ENCODE results near the gene PRRG2. TPM values are rescaled to one million over a fixed set of nuclear protein-coding genes. Genes with fewer than 3 reads are reported as not detected.

Gene PRRG2
- total RNA-seq, 1 donor: 0.43 TPM

DNA sequence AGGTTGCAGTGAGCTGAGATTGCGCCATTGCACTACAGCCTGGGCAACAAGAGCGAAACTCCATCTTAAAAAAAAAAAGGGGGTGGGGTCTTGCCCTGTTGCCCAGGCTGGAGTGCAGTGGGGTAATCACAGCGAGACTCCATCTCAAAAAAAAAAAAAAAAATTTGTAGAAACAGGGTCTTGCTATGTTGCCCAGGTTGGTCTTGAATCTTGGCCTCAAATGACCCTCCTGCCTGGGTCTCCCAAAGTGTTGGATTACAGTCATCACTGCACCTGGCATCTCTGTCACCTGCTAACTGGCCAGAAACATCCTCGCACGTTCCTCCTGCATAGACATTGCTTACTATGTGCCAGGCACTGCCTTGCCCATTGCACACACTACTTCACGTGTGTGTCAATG, 39.2 kb upstream of the PRRG2 start:
- TF ChIP-seq, protein P1, sequence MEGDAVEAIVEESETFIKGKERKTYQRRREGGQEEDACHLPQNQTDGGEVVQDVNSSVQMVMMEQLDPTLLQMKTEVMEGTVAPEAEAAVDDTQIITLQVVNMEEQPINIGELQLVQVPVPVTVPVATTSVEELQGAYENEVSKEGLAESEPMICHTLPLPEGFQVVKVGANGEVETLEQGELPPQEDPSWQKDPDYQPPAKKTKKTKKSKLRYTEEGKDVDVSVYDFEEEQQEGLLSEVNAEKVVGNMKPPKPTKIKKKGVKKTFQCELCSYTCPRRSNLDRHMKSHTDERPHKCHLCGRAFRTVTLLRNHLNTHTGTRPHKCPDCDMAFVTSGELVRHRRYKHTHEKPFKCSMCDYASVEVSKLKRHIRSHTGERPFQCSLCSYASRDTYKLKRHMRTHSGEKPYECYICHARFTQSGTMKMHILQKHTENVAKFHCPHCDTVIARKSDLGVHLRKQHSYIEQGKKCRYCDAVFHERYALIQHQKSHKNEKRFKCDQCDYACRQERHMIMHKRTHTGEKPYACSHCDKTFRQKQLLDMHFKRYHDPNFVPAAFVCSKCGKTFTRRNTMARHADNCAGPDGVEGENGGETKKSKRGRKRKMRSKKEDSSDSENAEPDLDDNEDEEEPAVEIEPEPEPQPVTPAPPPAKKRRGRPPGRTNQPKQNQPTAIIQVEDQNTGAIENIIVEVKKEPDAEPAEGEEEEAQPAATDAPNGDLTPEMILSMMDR (IDR thresholded peaks at IDR 0.05; ENCODE audit: insufficient read depth, low read depth, low read length): no peak
- H3K4me3 ChIP-seq (ENCODE audit: low read depth, low read length): no peak overlapping the region
- no peak for DNase-seq (ENCODE audit: low read depth)

DNA sequence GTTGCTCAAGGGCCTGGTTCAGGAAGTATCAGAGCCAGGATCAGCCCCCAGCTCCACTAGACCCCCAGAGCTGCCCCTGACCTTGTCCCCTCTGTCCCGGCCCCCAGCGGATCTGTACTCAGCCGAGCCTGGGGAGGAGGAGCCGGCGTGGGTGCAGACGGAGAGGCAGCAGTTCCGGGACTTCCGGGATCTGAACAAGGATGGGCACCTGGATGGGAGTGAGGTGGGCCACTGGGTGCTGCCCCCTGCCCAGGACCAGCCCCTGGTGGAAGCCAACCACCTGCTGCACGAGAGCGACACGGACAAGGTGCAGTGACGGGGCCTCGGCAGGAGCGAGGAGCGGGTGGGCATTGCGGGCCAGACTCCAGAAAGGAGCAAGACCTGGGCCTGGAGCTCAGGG, 38.7 kb upstream of the PRRG2 start:
- DNase-seq (ENCODE audit: low read depth): no peak
- H3K4me3 ChIP-seq (ENCODE audit: low read depth, low read length): no peak overlapping the region
- TF ChIP-seq, protein P1 (IDR thresholded peaks at IDR 0.05; ENCODE audit: insufficient read depth, low read depth, low read length): no peak

GRCh38 chr19:49543032-49543431, 38.1 kb upstream of the PRRG2 start:
- TF ChIP-seq, protein P1 (IDR thresholded peaks at IDR 0.05; ENCODE audit: insufficient read depth, low read depth, low read length): no peak
- no peak overlapping the region for H3K4me3 ChIP-seq (ENCODE audit: low read depth, low read length)
- DNase-seq (ENCODE audit: low read depth): no peak

DNA sequence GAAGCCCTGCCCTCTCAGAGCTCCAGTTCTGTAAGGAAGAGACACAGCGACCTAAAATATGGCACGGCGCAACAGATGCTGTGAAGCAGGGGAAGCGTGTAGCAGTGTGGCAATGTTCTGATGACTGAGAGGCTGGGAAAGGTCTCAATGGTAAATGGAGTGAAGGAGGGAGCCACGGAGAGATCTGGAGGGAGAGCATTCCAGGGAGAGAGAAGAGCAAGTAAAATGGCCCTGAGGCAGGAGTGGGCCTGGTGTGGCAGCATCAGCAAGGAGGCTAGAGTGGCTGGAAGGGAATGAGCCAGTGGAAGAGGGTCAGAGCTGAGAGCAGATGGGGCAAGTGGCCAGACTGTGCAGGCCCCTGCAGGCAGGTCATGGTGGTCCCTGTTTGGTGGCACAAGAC, 37.0 kb upstream of the PRRG2 start:
- TF ChIP-seq, protein P1 (IDR thresholded peaks at IDR 0.05; ENCODE audit: insufficient read depth, low read depth, low read length): no peak
- DNase-seq (ENCODE audit: low read depth): no peak
- H3K4me3 ChIP-seq (ENCODE audit: low read depth, low read length): no peak overlapping the region

DNA sequence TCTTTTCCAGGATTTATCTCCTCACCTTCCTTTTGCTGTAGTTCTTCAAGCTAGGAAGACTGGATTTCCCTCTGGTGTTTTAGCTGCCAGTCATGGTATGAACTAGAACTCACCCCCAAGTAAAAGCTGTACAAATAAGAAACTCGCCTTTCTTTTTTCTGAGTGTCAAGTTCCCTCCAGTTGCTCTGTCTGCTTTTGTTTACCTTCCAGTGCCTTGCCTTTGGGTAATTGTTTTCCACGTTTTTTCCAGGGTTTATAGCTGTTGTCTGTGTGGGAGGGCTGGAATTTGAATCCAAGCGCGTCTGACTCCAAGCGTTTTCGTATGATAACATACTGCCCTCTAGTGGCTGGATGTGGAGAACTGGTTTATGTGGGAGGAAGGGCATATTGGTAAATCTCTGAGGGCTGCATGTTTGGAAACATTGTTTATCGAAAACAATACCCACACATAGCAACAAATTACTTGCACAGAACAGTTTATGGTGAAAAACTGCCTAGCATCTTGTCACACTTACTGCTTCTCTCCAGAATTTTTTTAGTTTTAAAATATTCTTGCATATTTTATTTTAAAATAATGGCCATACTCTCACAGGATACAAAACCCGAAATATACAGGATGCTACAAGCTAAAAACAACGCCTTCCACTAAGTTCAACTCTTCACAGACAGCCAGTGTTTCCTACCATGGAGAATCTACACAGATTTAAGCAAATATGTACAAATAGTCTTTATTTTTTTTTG, 34.1 kb upstream of the PRRG2 start:
- H3K4me3 ChIP-seq (ENCODE audit: low read depth, low read length): no peak overlapping the region
- TF ChIP-seq, protein P1 (IDR thresholded peaks at IDR 0.05; ENCODE audit: insufficient read depth, low read depth, low read length): peak; percentile 88
- DNase-seq (ENCODE audit: low read depth): peak; percentile 96

- no peak overlapping the region for H3K4me3 ChIP-seq (ENCODE audit: low read depth, low read length)
- DNase-seq (ENCODE audit: low read depth): no peak
- TF ChIP-seq, protein P1 (IDR thresholded peaks at IDR 0.05; ENCODE audit: insufficient read depth, low read depth, low read length): no peak
Measured at GRCh38 chr19:49549045-49549444, 32.1 kb upstream of the PRRG2 start.

GRCh38 chr19:49551531-49551930, 29.6 kb upstream of the PRRG2 start:
- H3K4me3 ChIP-seq (ENCODE audit: low read depth, low read length): no peak overlapping the region
- DNase-seq (ENCODE audit: low read depth): no peak
- TF ChIP-seq, protein P1 (IDR thresholded peaks at IDR 0.05; ENCODE audit: insufficient read depth, low read depth, low read length): no peak
